Tibial nerve (tissue), 4 donors: ENCODE data around the gene IGF2. TPM values are rescaled to one million over a fixed set of nuclear protein-coding genes. Genes with fewer than 3 reads are reported as not detected.

Experiments used
- DNase-seq, 2 donors: peaks; one replicate each; pipeline ENCODE4 v3.0.0-alpha.2; 2019; ENCODE audit warnings: low spot score in 2 of 2
- H3K27ac ChIP-seq, 4 donors: fragments of 200-600 bp; sonication (generic) in 3 of 4; one replicate each; pipeline ENCODE4 v1.5.1; 2017 to 2019; ENCODE audit warnings: mild to moderate bottlenecking in 1 of 4
- H3K27me3 ChIP-seq, 2 donors: fragments of 200-600 bp; sonication (generic) in 1 of 2; one replicate each; pipeline versions ENCODE4 v1.5.1 to v1.6.0; 2017 to 2019
- H3K36me3 ChIP-seq, 3 donors: fragments of 200-600 bp; sonication (generic); one replicate each; pipeline ENCODE4 v1.5.1; 2018 to 2019
- H3K4me1 ChIP-seq, 4 donors: fragments of 200-600 bp; sonication (generic) in 3 of 4; one replicate each; pipeline ENCODE4 v1.5.1; 2017 to 2019
- H3K4me3 ChIP-seq, 4 donors: fragments of 200-600 bp; sonication (generic) in 3 of 4; one replicate each; pipeline ENCODE4 v1.5.1; 2017 to 2019; ENCODE audit warnings: mild to moderate bottlenecking in 1 of 4, moderate library complexity in 1 of 4
- H3K9me3 ChIP-seq, 4 donors: fragments of 200-600 bp; sonication (generic) in 3 of 4; one replicate each; pipeline ENCODE4 v1.5.1; 2017 to 2019
- CTCF ChIP-seq, 5 experiments: fragments of 200-600 bp in 3 of 5; fragments of 450-650 bp in 2 of 5; sonication (generic) in 3 of 5; IDR thresholded peaks; one replicate each; pipeline ENCODE4 v1.5.1; 2016 to 2019; ENCODE audit warnings: antibody characterized with exemption in 5 of 5, mild to moderate bottlenecking in 3 of 5, moderate library complexity in 2 of 5
- EP300 ChIP-seq, 2 donors: sonication (generic); formaldehyde crosslinking; IDR thresholded peaks; one replicate each; pipeline ENCODE4 v1.6.1; 2017; ENCODE audit warnings: antibody characterized with exemption in 2 of 2, mild to moderate bottlenecking in 1 of 2
- POLR2A ChIP-seq, 2 donors: fragments of 450-650 bp; IDR thresholded peaks; one replicate each; pipeline ENCODE4 v1.6.1; 2017; ENCODE audit warnings: antibody characterized with exemption in 2 of 2, mild to moderate bottlenecking in 2 of 2, moderate library complexity in 2 of 2
- WGBS, 2 donors: methylation state at CpG; one replicate each; pipeline ENCODE4 v1.1.5; 2018; 5-methylcytosine and 5-hydroxymethylcytosine counted together
- total RNA-seq, 4 donors: library from RNA; depleted of rRNA; stranded (reverse); fragments of >200 nt; gene quantifications; one replicate each; pipeline ENCODE4 v1.1.0, GENCODE V29; 2016

IGF2 gene
- total RNA-seq, 4 donors from 2014 or later = 131 to 246 (median 173) TPM

GRCh38 chr11:2107941-2108630 is 31.1 kb downstream of the IGF2 start:
- no peak overlapping the region for H3K27ac ChIP-seq
- H3K4me1 ChIP-seq = peaks cover 0 to 12% (median 0%) of the 10 kb centered on the region in 4 donors
- no peak for DNase-seq
- 96 to 97% methylated on average over 8 of the region's 8 CpGs for WGBS, 2 donors
- TF ChIP-seq EP300 (IDR thresholded peaks at IDR 0.05) = no peak
- no peak for TF ChIP-seq CTCF (IDR thresholded peaks at IDR 0.05)
- no peak for TF ChIP-seq POLR2A (IDR thresholded peaks at IDR 0.05)
- H3K27me3 ChIP-seq = no peaks in the 10 kb centered on the region
- H3K9me3 ChIP-seq = peaks cover 0 to 5% (median 0%) of the 10 kb centered on the region in 4 donors
- no peaks in the 10 kb centered on the region for H3K36me3 ChIP-seq
- H3K4me3 ChIP-seq = no peak overlapping the region

GRCh38 chr11:2107521-2107920 is 31.7 kb downstream of the IGF2 start:
- TF ChIP-seq EP300 (IDR thresholded peaks at IDR 0.05) (no peak), POLR2A (IDR thresholded peaks at IDR 0.05) (no peak), CTCF (IDR thresholded peaks at IDR 0.05) (no peak)
- WGBS, 2 donors = 86 to 90% methylated on average over 4 of the region's 4 CpGs
- Histone ChIP-seq H3K27me3 (no peaks in the 10 kb centered on the region), H3K36me3 (no peaks in the 10 kb centered on the region), H3K27ac (no peak overlapping the region), H3K9me3 (peaks cover 0 to 5% (median 0%) of the 10 kb centered on the region in 4 donors), H3K4me1 (peaks cover 0 to 12% (median 0%) of the 10 kb centered on the region in 4 donors), H3K4me3 (no peak overlapping the region)
- no peak for DNase-seq

- TF ChIP-seq CTCF (IDR thresholded peaks at IDR 0.05) = no peak
- no peak for TF ChIP-seq EP300 (IDR thresholded peaks at IDR 0.05)
- no peak for TF ChIP-seq POLR2A (IDR thresholded peaks at IDR 0.05)
- peaks cover 0 to 5% (median 0%) of the 10 kb centered on the region in 4 donors for H3K9me3 ChIP-seq
- H3K4me1 ChIP-seq = peaks cover 0 to 12% (median 0%) of the 10 kb centered on the region in 4 donors
- DNase-seq = no peak
- 83 to 100% methylated on average over 1 of the region's 1 CpG for WGBS, 2 donors
- no peaks in the 10 kb centered on the region for H3K27me3 ChIP-seq
- H3K4me3 ChIP-seq = no peak overlapping the region
- H3K27ac ChIP-seq = no peak overlapping the region
- no peaks in the 10 kb centered on the region for H3K36me3 ChIP-seq
Measured at GRCh38 chr11:2106583-2107209, 32.5 kb downstream of the IGF2 start.

- no peaks in the 10 kb centered on the region for H3K36me3 ChIP-seq
- no peak overlapping the region for H3K27ac ChIP-seq
- no peaks in the 10 kb centered on the region for H3K27me3 ChIP-seq
- 90 to 92% methylated on average over 5 to 7 of the region's 7 CpGs for WGBS, 2 donors
- TF ChIP-seq EP300 (IDR thresholded peaks at IDR 0.05) = no peak
- TF ChIP-seq POLR2A (IDR thresholded peaks at IDR 0.05) = no peak
- TF ChIP-seq CTCF (IDR thresholded peaks at IDR 0.05) = no peak
- H3K9me3 ChIP-seq = peaks cover 0 to 5% (median 0%) of the 10 kb centered on the region in 4 donors
- peaks cover 0 to 12% (median 0%) of the 10 kb centered on the region in 4 donors for H3K4me1 ChIP-seq
- no peak for DNase-seq
- H3K4me3 ChIP-seq = no peak overlapping the region
Measured at GRCh38 chr11:2105511-2105910, 33.7 kb downstream of the IGF2 start.
